ENCODE measurements around the gene SPIN2B.

GRCh38 chrX:57083143-57083542 is 38.2 kb downstream of the SPIN2B start:
- TF ChIP-seq EZH2 (IDR thresholded peaks at IDR 0.05) (no peak), EZH2phosphoT487 (IDR thresholded peaks at IDR 0.05) (no peak)
